WERI-Rb-1 (cell line): ENCODE results near the gene SIRPB2.

ENCODE experiments used
- DNase-seq: peaks from one replicate; pipeline ENCODE4 v3.0.0-alpha.2; 2020
- H3K27ac ChIP-seq: fragments of 250-450 bp; sonication (Bioruptor Pico); 2 replicates; pipeline ENCODE4 v1.5.1; 2020; ENCODE audit warnings: mild to moderate bottlenecking, moderate library complexity
- H3K27me3 ChIP-seq: fragments of 250-450 bp; sonication (Bioruptor Pico); 2 replicates; pipeline ENCODE4 v1.5.1; 2021; ENCODE audit warnings: mild to moderate bottlenecking, low read depth, moderate library complexity; ENCODE audit not compliant: insufficient read depth, severe bottlenecking
- H3K36me3 ChIP-seq: fragments of 250-450 bp; sonication (Bioruptor Pico); 2 replicates; pipeline ENCODE4 v1.5.1; 2020; ENCODE audit warnings: mild to moderate bottlenecking, moderate library complexity
- H3K4me3 ChIP-seq: 2 replicates; pipeline ENCODE4 v1.5.1; 2011; ENCODE audit warnings: low read depth, mild to moderate bottlenecking, control low read depth, low read length
- H3K9me3 ChIP-seq: fragments of 250-450 bp; sonication (Bioruptor Pico); 2 replicates; pipeline ENCODE4 v1.5.1; 2021; ENCODE audit warnings: mild to moderate bottlenecking, moderate library complexity; ENCODE audit not compliant: severe bottlenecking
- TF ChIP-seq, protein P1 (sequence below): IDR thresholded peaks from 2 replicates; pipeline ENCODE4 v1.5.1; 2011; ENCODE audit warnings: low read depth, mild to moderate bottlenecking, control low read depth, inconsistent platforms, low read length

SIRPB2 gene

GRCh38 chr20:1426231-1426849 lies 64.9 kb downstream of the SIRPB2 start:
- TF ChIP-seq, protein P1, sequence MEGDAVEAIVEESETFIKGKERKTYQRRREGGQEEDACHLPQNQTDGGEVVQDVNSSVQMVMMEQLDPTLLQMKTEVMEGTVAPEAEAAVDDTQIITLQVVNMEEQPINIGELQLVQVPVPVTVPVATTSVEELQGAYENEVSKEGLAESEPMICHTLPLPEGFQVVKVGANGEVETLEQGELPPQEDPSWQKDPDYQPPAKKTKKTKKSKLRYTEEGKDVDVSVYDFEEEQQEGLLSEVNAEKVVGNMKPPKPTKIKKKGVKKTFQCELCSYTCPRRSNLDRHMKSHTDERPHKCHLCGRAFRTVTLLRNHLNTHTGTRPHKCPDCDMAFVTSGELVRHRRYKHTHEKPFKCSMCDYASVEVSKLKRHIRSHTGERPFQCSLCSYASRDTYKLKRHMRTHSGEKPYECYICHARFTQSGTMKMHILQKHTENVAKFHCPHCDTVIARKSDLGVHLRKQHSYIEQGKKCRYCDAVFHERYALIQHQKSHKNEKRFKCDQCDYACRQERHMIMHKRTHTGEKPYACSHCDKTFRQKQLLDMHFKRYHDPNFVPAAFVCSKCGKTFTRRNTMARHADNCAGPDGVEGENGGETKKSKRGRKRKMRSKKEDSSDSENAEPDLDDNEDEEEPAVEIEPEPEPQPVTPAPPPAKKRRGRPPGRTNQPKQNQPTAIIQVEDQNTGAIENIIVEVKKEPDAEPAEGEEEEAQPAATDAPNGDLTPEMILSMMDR = no peak
- no peak for DNase-seq
- Histone ChIP-seq H3K36me3 (no peaks in the 10 kb centered on the region), H3K4me3 (no peak overlapping the region), H3K27me3 (no peaks in the 10 kb centered on the region), H3K27ac (no peak overlapping the region), H3K9me3 (no peaks in the 10 kb centered on the region)
